ENCODE data around the gene OSBPL6.

The OSBPL6 gene

DNA sequence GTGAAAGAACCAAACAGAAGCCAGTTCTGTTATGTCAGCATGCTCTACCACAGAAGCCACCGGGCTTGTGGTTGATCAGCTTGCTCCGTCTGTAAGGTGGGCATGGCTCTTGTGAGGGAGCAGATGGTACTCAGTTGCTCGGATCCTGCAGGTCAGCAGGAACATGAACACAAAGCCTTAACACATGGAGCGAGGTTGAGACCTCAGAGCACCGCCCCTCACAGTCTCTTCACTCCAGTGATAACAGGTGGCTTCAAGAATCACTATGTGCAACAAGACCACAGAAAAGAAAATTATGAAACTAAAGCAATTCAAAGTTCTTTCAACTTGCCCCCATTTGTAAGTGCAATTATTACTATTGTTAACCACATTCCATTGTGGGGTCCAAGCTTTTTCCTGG lies 72.1 kb downstream of the OSBPL6 start:
- Histone ChIP-seq H3K27ac (ENCODE audit: low read depth, low read length) (no peak overlapping the region), H3K36me3 (ENCODE audit: control insufficient read depth in 1 of 2, insufficient read depth in 2 of 2, low read length in 2 of 2) (no peaks in the 10 kb centered on the region), H3K4me1 (ENCODE audit: control insufficient read depth in 1 of 2, insufficient read depth in 2 of 2, low read length in 2 of 2) (no peaks in the 10 kb centered on the region), H3K9ac (ENCODE audit: low read depth in 1 of 2, low read length in 2 of 2) (no peak overlapping the region), H3K4me3 (ENCODE audit: low read depth in 1 of 2, low read length in 2 of 2) (no peak overlapping the region), H3K9me3 (ENCODE audit: control insufficient read depth in 1 of 2, low read length in 2 of 2) (no peaks in the 10 kb centered on the region), H3K27me3 (ENCODE audit: control insufficient read depth in 1 of 2, insufficient read depth in 2 of 2, low read length in 2 of 2) (no peaks in the 10 kb centered on the region)

DNA sequence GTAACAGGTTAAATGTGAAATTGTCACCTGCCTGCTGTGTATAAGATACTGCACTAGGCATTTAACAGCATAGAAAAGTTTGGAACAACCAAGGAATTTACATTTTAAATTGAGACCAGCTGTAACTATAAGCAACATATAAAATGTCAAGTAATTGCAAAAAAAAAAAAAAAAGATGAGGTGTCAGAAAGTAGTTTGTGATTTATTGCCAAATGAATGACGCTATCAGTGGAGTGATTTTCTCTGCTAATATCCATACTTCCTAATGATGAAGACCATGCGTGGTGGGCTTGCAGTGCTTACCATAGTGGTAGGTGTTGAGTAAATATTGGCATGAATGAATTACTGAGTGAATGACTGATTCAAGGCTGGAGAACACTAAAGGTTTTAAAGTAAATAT lies 73.3 kb downstream of the OSBPL6 start:
- Histone ChIP-seq H3K9ac (ENCODE audit: low read depth in 1 of 2, low read length in 2 of 2) (no peak overlapping the region), H3K36me3 (ENCODE audit: control insufficient read depth in 1 of 2, insufficient read depth in 2 of 2, low read length in 2 of 2) (no peaks in the 10 kb centered on the region), H3K27me3 (ENCODE audit: control insufficient read depth in 1 of 2, insufficient read depth in 2 of 2, low read length in 2 of 2) (no peaks in the 10 kb centered on the region), H3K4me1 (ENCODE audit: control insufficient read depth in 1 of 2, insufficient read depth in 2 of 2, low read length in 2 of 2) (no peaks in the 10 kb centered on the region), H3K9me3 (ENCODE audit: control insufficient read depth in 1 of 2, low read length in 2 of 2) (no peaks in the 10 kb centered on the region), H3K4me3 (ENCODE audit: low read depth in 1 of 2, low read length in 2 of 2) (no peak overlapping the region), H3K27ac (ENCODE audit: low read depth, low read length) (no peak overlapping the region)

DNA sequence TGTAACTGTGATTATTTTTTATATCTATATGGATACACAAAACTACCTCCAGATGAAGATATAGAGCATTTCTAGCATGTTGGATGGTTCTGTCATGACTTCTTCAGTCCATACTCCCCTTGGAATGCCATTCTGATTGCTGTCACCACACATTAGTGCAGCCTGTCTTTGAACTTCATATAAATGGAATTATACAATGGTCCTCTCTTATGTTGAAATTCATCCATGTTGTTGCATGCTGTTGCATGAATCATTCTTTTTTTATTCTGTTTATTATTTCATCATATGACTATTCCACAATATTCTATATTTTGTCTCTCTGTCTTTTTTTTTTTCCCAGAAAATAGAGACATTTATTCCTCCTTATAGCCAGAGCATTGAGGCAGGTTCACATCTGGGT lies 74.1 kb downstream of the OSBPL6 start:
- no peak overlapping the region for H3K9ac ChIP-seq (ENCODE audit: low read depth in 1 of 2, low read length in 2 of 2)
- H3K9me3 ChIP-seq (ENCODE audit: control insufficient read depth in 1 of 2, low read length in 2 of 2), result no peaks in the 10 kb centered on the region
- no peaks in the 10 kb centered on the region for H3K27me3 ChIP-seq (ENCODE audit: control insufficient read depth in 1 of 2, insufficient read depth in 2 of 2, low read length in 2 of 2)
- no peak overlapping the region for H3K4me3 ChIP-seq (ENCODE audit: low read depth in 1 of 2, low read length in 2 of 2)
- H3K4me1 ChIP-seq (ENCODE audit: control insufficient read depth in 1 of 2, insufficient read depth in 2 of 2, low read length in 2 of 2), result no peaks in the 10 kb centered on the region
- no peak overlapping the region for H3K27ac ChIP-seq (ENCODE audit: low read depth, low read length)
- no peaks in the 10 kb centered on the region for H3K36me3 ChIP-seq (ENCODE audit: control insufficient read depth in 1 of 2, insufficient read depth in 2 of 2, low read length in 2 of 2)

DNA sequence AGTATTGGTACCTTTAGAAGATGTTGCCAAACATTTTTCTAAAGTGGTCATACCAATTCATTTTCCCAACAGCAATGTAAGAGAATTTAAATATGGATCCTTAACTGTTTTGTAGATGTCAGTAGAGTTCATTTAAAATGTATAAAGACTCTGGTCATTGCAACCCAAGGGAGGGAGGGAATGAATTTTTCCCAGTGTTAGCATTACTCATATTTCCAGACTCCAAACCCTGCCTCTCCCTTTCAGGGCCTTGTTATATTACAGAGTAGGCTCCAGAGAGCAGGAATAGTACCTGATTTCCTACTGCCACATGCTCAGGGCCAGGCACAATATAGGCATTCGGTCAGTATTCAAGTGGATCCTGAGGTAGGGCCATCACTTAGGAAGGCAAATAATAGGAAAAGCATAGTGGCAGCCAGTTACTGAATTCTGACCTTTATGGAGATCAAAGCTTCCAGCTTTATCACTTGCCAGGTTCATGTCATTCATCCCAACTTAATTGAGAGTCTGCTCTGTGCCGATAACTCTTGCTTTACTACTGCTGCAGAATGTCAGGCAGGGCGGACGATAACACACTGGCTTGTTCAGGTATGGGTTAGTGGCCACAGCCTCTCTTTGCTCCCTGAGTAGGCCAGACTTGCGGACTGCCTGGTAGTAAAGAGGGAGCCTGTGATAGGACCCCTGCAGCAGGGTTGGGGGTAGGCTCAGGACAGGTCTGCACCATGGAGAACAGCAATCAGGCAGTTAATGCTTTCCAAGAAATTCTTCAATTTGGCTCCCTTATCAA lies 75.3 kb downstream of the OSBPL6 start:
- H3K9ac ChIP-seq (ENCODE audit: low read depth in 1 of 2, low read length in 2 of 2), result no peak overlapping the region

DNA sequence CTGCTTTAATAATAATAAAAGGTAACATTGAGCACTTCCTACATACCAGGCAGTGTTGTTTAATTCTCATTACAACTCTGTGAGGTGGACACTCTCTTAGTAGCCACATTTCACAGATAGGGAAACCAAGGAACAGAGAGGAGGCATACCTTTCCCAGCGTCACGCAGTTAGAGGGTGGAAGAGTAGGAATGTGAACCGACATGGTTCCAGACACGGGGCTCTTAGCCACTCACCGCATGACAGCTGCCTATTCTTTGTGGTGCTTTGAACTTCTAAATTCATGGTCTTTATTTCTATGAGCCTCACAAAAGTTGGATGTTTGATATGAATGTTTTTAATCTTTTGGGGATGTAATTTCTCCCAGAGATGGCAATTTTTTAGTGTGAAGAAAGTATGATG lies 76.0 kb downstream of the OSBPL6 start:
- Histone ChIP-seq H3K27ac (ENCODE audit: low read depth, low read length) (no peak overlapping the region), H3K9ac (ENCODE audit: low read depth in 1 of 2, low read length in 2 of 2) (no peak overlapping the region), H3K36me3 (ENCODE audit: control insufficient read depth in 1 of 2, insufficient read depth in 2 of 2, low read length in 2 of 2) (no peaks in the 10 kb centered on the region), H3K4me1 (ENCODE audit: control insufficient read depth in 1 of 2, insufficient read depth in 2 of 2, low read length in 2 of 2) (peaks cover 0 to 8% of the 10 kb centered on the region in 2 donors), H3K4me3 (ENCODE audit: low read depth in 1 of 2, low read length in 2 of 2) (no peak overlapping the region), H3K9me3 (ENCODE audit: control insufficient read depth in 1 of 2, low read length in 2 of 2) (no peaks in the 10 kb centered on the region), H3K27me3 (ENCODE audit: control insufficient read depth in 1 of 2, insufficient read depth in 2 of 2, low read length in 2 of 2) (no peaks in the 10 kb centered on the region)

More for the DNA sequence above, 75.3 kb downstream of the OSBPL6 start:
- Histone ChIP-seq H3K4me3 (ENCODE audit: low read depth in 1 of 2, low read length in 2 of 2) (no peak overlapping the region), H3K36me3 (ENCODE audit: control insufficient read depth in 1 of 2, insufficient read depth in 2 of 2, low read length in 2 of 2) (no peaks in the 10 kb centered on the region), H3K4me1 (ENCODE audit: control insufficient read depth in 1 of 2, insufficient read depth in 2 of 2, low read length in 2 of 2) (peaks cover 0 to 8% of the 10 kb centered on the region in 2 donors), H3K27me3 (ENCODE audit: control insufficient read depth in 1 of 2, insufficient read depth in 2 of 2, low read length in 2 of 2) (no peaks in the 10 kb centered on the region), H3K9me3 (ENCODE audit: control insufficient read depth in 1 of 2, low read length in 2 of 2) (no peaks in the 10 kb centered on the region), H3K27ac (ENCODE audit: low read depth, low read length) (no peak overlapping the region)

DNA sequence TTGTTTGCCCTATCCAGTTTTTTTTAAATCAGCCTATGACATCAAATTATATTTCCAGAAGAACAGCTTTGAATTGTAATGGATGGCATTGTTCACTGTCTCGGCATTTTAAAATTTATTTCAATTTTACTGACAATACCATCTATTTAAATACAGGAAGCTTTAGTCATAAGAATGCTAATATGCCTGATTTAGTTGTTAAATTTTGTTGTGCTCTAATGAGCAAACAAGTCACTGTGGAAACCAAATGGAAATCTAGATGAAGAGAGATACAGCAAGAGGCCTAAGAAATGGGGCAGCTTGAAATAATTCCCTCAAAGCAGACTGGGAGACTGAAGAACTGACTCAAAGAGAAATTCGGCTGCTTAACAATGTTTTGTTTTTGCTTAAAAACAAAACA lies 76.8 kb downstream of the OSBPL6 start:
- Histone ChIP-seq H3K27me3 (ENCODE audit: control insufficient read depth in 1 of 2, insufficient read depth in 2 of 2, low read length in 2 of 2) (no peaks in the 10 kb centered on the region), H3K9ac (ENCODE audit: low read depth in 1 of 2, low read length in 2 of 2) (no peak overlapping the region), H3K27ac (ENCODE audit: low read depth, low read length) (no peak overlapping the region), H3K36me3 (ENCODE audit: control insufficient read depth in 1 of 2, insufficient read depth in 2 of 2, low read length in 2 of 2) (no peaks in the 10 kb centered on the region), H3K4me3 (ENCODE audit: low read depth in 1 of 2, low read length in 2 of 2) (no peak overlapping the region), H3K4me1 (ENCODE audit: control insufficient read depth in 1 of 2, insufficient read depth in 2 of 2, low read length in 2 of 2) (peaks cover 0 to 8% of the 10 kb centered on the region in 2 donors), H3K9me3 (ENCODE audit: control insufficient read depth in 1 of 2, low read length in 2 of 2) (no peaks in the 10 kb centered on the region)

DNA sequence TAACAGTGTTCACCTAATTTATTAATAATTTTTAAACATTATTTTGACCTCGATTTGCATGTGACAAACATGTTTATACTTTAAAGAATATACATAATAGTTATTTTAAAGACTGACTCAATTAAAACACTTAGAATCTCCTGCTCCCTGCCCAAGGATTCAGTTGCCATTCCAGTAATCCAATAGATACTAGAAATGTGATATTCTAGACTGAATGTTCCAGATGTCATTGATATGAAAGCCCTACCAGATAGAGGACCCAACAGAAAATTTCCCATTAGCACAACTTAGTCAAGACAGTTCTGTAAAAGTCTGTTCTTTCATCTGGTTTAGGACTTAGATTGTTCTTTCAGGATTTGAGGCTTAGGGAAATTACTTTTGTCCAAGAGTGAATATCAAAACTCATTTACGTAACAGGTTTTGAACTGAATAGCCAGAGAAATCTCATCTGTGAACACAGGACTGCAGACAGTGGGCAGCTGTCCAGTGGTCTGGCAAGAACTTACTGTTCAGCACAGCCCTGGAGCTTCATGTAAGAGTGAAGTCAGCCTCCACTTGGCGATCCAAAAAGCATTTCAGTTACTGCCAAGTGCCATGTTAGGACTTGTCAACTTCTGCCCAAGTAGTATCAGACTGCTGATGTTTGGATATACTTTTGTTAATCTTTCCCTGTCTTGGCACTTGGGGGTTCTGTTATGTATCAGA lies 77.5 kb downstream of the OSBPL6 start:
- H3K4me1 ChIP-seq (ENCODE audit: control insufficient read depth in 1 of 2, insufficient read depth in 2 of 2, low read length in 2 of 2), result peaks cover 0 to 8% of the 10 kb centered on the region in 2 donors
- H3K36me3 ChIP-seq (ENCODE audit: control insufficient read depth in 1 of 2, insufficient read depth in 2 of 2, low read length in 2 of 2), result no peaks in the 10 kb centered on the region
- H3K4me3 ChIP-seq (ENCODE audit: low read depth in 1 of 2, low read length in 2 of 2), result no peak overlapping the region
- no peaks in the 10 kb centered on the region for H3K27me3 ChIP-seq (ENCODE audit: control insufficient read depth in 1 of 2, insufficient read depth in 2 of 2, low read length in 2 of 2)
- H3K27ac ChIP-seq (ENCODE audit: low read depth, low read length), result no peak overlapping the region
- no peak overlapping the region for H3K9ac ChIP-seq (ENCODE audit: low read depth in 1 of 2, low read length in 2 of 2)
- H3K9me3 ChIP-seq (ENCODE audit: control insufficient read depth in 1 of 2, low read length in 2 of 2), result no peaks in the 10 kb centered on the region

DNA sequence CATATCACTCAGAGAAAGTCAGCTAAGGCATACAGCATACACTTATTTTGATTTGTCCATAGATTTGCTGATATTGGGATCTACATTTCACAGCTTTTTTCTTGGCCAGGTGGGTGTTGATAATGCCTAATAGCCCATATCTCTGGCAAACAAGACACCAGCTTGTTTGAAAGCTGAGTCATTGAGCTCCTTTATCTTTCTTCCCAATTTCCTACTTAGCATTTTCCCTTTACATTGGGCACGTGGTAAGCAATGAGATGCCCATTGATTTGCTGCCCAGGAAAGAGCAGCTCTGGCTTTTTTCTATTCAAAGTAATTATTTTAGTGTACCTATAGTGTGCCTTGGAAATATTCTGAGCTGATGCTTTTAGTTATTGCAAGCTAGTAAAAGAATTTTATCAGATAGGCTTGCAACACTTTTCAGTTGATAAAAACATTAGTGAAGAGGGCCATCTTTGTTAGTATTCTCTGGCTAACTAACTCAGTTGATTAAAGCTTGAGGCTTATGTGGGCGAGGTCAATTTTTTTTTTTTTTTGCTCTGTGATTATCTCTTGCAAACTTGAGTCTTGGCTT lies 79.6 kb downstream of the OSBPL6 start:
- H3K4me1 ChIP-seq (ENCODE audit: control insufficient read depth in 1 of 2, insufficient read depth in 2 of 2, low read length in 2 of 2), result peaks cover 13 to 19% of the 10 kb centered on the region in 2 donors
- no peaks in the 10 kb centered on the region for H3K9me3 ChIP-seq (ENCODE audit: control insufficient read depth in 1 of 2, low read length in 2 of 2)
- H3K9ac ChIP-seq (ENCODE audit: low read depth in 1 of 2, low read length in 2 of 2), result no peak overlapping the region
- no peaks in the 10 kb centered on the region for H3K36me3 ChIP-seq (ENCODE audit: control insufficient read depth in 1 of 2, insufficient read depth in 2 of 2, low read length in 2 of 2)
- H3K27ac ChIP-seq (ENCODE audit: low read depth, low read length), result no peak overlapping the region
- H3K4me3 ChIP-seq (ENCODE audit: low read depth in 1 of 2, low read length in 2 of 2), result no peak overlapping the region
- H3K27me3 ChIP-seq (ENCODE audit: control insufficient read depth in 1 of 2, insufficient read depth in 2 of 2, low read length in 2 of 2), result no peaks in the 10 kb centered on the region

DNA sequence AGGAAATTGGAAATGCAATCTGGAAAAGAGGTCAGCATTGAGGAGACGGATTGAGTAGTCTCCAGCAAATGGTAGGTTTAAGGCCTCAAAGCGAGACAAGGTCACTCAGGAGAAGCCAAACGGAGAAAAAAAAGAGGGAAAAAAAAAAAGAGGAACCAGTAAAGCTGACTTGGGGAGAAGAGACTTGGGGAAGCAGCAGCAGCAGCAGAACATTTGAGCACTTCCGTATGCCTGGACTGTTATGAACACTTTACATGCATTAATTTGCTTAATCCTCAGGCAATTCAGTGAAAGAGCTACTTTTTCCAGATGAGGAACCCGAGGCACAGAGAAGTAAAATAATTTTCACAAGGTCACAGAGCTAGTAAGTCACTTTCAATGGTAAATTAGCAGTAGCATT lies 81.3 kb downstream of the OSBPL6 start:
- Histone ChIP-seq H3K4me3 (ENCODE audit: low read depth in 1 of 2, low read length in 2 of 2) (no peak overlapping the region), H3K4me1 (ENCODE audit: control insufficient read depth in 1 of 2, insufficient read depth in 2 of 2, low read length in 2 of 2) (peaks cover 20 to 22% of the 10 kb centered on the region in 2 donors), H3K27ac (ENCODE audit: low read depth, low read length) (no peak overlapping the region), H3K27me3 (ENCODE audit: control insufficient read depth in 1 of 2, insufficient read depth in 2 of 2, low read length in 2 of 2) (no peaks in the 10 kb centered on the region), H3K9ac (ENCODE audit: low read depth in 1 of 2, low read length in 2 of 2) (no peak overlapping the region), H3K9me3 (ENCODE audit: control insufficient read depth in 1 of 2, low read length in 2 of 2) (no peaks in the 10 kb centered on the region), H3K36me3 (ENCODE audit: control insufficient read depth in 1 of 2, insufficient read depth in 2 of 2, low read length in 2 of 2) (no peaks in the 10 kb centered on the region)

DNA sequence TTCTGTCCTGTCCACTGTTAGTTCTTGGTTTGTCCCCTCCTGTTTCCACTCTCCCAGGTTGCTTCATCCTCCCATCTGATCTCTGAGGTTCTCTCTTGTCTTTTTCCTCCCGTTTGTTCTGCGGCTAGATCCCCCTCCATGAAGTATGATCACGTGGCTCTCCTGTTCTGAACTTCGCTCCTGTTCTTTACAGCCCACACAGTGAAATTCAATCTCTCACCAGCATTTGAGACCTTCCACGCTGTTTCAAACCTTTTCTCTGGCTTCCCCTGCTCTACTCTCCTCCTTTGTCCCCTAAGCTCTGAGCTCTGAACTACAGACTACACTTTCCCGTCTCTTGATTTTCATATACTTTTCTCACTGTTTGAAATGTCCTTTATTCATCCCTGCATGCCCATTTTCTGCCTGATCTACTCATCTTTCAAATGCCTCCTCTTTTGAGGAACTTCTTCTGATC lies 83.5 kb downstream of the OSBPL6 start:
- no peak overlapping the region for H3K27ac ChIP-seq (ENCODE audit: low read depth, low read length)
- H3K4me3 ChIP-seq (ENCODE audit: low read depth in 1 of 2, low read length in 2 of 2), result peak overlapping the region in 1 of 2 donors; percentile 25
- no peaks in the 10 kb centered on the region for H3K27me3 ChIP-seq (ENCODE audit: control insufficient read depth in 1 of 2, insufficient read depth in 2 of 2, low read length in 2 of 2)
- H3K9ac ChIP-seq (ENCODE audit: low read depth in 1 of 2, low read length in 2 of 2), result no peak overlapping the region
- no peaks in the 10 kb centered on the region for H3K36me3 ChIP-seq (ENCODE audit: control insufficient read depth in 1 of 2, insufficient read depth in 2 of 2, low read length in 2 of 2)
- peaks cover 27 to 32% of the 10 kb centered on the region in 2 donors for H3K4me1 ChIP-seq (ENCODE audit: control insufficient read depth in 1 of 2, insufficient read depth in 2 of 2, low read length in 2 of 2)
- H3K9me3 ChIP-seq (ENCODE audit: control insufficient read depth in 1 of 2, low read length in 2 of 2), result no peaks in the 10 kb centered on the region

All from duodenal mucosa (tissue), 2 donors.